GM04504 (cell line): ENCODE data around the gene QARS1.

Experiments used
- DNase-seq: peaks from one replicate; pipeline ENCODE4 v3.0.0-alpha.2; 2012; ENCODE audit warnings: low read depth

Gene QARS1

DNA sequence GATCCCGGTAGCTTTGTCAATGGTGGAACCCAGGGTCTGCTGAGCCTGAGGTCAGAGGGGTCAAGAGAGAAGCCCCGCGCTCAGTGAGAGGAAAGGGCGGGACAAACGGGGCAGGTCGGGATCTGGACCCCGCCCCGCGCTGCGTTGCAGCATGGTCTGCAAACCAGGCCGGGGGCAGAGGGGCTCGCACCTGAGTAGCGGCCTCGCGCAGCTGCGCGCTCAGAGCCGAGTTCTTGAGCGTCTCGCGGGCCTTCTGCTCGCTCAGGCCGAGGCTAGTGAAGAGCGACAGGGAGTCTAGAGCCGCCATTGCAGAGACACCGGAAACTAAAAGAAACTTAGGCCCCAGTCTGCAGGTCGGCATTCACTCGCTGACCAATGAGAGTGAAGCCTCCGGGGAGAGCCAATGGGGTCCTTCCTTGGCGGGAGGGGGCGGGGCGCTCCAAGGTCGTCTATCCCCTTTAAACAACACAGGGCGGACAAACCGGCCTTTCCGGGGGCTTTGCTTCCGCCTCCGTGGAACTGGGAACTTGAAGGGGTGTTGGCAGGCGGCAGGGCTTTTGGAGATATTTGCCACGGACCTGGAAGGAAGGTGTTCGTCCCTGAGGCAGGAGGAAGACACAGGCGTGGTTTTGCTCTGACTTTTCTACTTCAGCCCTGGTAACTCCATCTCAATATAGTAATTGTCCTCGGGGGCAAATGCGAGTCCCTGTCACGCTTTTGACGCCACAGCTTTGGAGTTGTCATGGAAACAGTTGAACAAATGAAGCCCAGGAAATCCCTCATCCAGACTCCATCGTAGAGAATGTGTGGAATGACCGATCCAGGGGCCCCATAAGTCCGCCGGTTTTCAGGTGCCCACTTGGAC, at the start of gene QARS1:
TSS of gene QARS1 (minus strand) at position 331 of the 865 bp plus-strand sequence. CDS start at position 307, 24 bp downstream.
- DNase-seq: peak; percentile 82

DNA sequence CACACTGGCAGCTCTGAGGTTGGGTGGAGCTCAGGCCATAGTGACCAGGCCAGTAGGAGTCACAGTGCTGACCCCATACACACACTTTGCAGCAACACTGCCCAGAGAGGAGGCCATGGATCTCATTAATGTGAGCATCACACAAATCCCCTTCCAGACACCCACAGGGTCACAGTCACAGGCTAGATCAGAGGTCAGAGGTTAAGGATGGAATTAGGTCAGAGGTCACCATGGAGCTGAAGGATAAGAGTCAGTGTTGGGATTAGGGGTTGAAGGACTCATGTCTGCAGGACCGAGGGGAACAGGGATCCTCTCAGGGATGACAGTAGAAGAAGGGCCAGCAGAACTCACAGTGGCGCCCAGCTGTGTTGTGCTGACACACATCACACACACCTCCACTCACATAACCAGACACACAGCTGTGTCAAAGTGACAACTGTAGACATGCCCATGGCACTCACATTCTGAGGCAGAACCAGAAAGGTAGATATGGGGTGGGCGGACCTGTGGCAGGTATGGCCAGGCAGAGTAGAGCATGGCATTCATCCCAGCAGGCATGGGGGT, 48.9 kb upstream of the QARS1 start:
- DNase-seq: no peak

DNA sequence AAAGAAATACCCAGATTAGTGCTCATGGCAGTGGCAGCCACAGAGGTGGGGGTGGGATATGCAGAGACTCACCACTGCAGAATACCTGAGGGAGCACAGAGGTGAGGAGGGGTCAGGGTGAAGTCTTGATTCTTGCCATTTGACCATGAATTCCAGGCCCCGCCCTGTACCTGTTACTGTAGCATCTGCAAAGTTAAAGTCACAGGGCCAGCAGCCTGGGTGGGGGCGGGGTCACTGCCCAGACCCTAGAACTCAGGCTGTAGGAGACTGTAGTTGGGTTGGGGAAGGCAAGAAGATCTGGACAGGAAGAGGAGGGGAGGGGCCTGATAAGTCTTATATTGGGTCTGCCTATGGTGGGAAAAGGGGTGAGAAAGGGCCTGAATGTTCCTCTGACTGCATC, 47.1 kb upstream of the QARS1 start:
- no peak for DNase-seq

DNA sequence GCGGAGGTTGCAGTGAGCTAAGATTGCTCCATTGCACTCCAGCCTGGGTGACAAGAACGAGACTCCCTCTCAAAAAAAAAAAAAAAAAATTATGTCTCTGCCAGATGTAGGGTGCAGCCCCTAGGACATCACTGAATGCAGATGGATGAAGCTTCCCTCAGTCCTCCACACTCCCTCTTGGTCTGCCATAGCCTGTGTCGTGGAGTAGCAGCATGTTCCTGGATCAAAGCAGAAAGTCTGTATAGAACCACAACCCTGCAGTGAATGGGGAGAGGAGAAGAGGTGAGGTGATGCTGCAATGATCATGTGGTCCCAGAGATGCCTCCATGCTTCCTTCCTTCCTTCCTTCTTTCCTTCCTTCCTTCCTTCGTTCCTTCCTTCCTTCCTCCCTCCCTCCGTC, 43.6 kb upstream of the QARS1 start:
- DNase-seq: no peak

DNA sequence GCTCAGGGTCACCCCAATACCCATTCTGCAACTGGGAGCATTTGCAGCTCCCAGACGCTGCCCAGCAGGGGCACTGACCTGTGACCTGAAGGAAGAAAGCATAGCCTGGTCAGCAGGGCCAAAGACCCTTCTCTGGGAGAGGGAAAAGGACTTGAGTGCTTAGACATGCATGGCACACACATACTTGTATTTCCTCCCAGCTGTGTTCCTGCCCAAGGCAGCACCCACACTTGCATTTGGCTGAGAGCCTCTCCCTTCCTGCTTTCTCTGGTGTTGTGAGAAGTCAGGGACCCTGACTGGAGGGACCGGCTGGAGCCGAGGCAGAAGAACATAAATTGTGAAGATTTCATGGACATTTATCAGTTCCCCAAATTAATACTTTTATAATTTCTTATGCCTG, 35.5 kb upstream of the QARS1 start:
- no peak for DNase-seq

DNA sequence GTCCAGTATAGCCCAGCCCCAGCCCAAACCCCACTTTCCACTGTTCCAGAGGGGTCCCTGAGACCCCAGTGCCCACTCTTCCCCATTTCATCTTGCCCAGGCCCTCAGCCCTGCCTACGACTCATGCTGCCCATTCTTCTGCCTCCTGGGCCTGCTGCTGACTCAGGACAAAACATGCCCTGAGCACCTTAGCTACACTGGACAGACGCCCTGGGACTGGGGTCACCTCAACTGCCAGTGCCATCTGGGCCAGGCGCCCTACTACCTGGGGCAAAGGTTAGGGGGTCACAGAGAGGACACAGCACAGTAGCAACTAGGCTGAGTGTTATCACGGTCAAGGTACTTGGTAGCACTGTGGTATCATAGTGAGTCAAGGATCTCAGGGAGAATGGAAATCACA, 30.9 kb upstream of the QARS1 start:
- no peak for DNase-seq

DNA sequence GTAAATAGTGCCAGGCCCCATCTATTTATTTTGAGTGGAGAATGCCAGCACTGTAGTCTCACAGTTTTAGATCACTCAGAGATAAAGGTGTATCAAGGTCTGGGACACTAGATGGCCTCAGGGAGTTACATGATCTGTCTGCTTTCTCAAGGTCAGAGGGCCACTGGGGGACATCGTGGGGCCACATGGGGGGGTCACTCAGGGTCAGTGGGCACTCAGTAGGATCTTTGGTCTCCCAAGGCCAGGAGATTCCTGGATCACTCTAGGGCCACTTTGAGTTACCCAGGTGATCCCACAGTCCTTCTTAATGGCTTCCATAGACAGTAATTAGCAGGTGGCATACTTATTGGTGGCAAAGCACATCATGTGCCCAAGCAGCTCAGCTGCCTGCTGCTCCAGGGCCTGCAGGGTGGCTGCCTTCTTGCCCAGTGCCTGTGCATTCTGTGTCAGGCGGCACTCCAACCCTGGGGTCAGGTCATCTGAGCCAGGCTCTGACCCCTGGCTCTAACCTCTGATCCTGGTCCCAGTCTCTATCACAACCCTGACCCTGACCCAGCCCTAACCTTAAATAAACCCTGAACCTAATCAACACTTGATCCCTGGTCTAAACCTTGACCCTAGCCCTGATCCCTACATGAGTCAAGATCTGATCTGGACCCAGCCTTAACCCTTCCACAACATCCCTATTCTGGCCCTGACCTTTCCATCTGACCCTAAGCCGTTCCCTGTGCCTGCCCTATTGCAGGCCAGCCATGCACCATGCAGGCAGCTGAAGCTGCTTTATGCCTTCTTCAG, 30.1 kb upstream of the QARS1 start:
- no peak for DNase-seq

DNA sequence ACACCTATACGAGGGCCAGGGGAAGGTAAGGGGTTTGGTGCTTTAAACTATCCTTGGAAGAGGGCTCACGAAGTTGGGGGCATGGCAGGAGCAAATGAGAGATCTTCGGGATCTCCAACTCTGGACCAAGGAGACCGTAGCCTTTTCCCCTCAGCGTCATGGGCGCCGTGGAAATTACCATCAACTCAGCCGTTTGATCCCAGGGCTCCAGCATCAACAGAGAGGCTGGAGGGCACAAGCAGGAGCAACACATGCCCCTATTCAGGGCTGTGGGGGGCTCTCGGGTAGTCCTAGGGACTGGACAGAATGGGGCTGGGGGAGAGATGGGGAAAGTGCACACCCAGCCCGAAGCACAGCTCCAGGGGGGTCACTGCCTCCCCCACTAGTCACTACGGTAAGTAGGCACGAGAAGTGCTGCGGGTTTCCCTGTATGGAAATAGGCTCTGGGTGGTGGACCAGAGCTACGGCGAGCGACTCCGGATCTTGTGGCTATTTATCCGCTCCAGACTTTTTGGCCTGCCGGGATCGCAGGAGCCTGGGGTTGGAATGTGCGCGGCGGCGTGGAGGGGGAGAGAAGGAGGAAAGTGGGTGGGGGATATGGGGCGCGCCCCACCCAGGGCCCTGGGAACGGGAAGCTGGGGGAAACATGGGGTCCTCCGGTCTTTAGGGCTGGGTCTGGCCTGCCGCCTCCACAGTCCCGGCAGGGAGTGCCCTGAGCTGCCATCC, 28.8 kb upstream of the QARS1 start:
- DNase-seq: peak; percentile 86

DNA sequence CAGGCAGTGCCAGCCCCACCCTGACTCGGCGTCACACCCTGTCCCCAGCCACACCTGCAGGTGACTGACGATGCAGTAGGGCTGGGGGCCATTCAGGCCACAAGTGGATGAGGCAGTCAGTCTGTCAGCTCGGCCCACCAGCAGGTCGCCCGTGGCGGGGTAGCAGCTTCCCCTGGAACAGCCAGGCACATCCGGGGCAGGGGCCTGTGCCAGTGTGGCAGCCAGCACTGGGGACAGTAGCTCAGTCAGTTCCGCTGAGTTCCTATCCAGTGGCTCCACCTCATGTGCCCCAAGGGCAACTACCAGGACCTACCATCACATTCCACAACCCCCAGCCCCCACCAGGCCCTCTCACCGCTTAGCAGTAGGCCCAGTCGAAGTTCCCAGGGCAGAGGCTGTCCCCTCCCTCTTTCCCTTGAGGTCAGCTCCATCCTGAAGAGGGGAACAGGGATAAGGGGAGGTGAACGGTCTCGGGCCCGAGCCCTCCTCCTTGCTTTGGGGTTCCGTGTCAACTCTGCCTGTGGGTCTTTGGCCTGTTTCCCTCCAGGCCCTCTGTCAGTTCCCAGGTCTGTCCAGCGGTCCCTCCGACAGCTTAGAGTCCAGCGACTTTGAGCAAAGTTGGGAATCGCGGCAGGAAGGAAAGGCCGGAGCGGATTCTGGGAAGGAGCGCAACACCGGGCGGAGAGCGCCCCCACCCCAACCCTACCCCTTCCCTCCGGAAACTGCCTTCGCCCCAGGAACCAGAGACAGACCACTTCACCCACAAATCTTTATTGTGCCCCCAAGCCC, 28.1 kb upstream of the QARS1 start, which contains the start of gene LAMB2:
TSS of gene LAMB2 (minus strand) at position 614 of the 789 bp plus-strand sequence. CDS start at position 431, 183 bp downstream.
- peak; percentile 73 for DNase-seq

DNA sequence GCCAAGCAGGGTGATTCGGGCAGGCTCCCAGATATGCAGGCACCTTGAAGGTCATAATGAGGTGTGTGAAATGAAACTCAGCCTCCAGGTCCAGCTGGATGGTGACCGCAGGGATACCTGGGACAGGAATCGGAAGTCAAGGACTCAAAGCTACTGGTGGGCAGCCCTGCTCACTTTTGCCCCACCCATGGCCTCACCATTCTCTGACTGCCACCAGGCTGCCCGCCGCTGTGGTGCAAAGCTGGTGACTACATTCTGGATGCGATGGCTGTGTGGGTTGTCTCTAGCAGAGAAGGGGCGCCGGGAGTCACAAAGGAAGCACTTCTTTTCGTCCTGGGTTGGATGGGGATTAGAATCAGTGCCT, 27.5 kb upstream of the QARS1 start:
- DNase-seq: no peak

DNA sequence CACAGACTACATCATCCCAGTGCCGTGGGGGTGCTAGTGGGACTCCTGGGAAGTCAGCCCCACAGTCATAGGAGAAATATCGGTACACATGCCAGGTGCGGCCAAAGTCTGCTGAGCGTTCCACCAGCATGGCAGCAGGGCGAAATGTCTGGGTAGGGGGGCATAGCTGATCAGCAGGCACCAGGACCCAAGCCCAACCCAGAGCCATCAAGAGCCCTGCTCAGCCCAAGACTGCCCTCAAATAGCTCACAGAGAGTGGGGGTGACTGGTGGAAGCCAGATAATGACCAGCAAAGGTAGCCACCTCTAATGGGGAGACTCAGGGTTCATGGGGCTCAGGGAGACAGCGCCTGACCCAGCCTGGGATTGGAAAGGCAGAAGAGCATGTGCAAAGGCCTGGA, 27.0 kb upstream of the QARS1 start:
- DNase-seq: no peak

DNA sequence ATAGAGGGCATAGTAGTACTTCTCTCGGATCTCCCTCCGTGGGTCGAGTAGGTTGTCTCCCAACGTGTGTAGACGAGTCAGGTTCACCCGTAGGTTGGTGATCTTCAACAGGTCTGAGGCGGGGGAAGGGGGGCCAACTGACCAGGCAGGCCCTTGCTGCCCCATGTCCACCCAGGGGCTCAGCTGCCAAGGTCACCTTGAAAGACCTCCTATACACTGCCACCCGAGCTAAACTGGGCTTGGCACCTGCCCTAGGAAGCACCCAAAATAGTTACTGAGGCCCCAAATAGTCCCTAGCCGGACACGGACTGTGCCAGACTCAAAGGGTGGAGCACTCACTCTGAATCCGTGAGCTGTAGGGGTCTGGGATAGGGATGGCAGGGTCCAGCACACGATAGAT, 26.5 kb upstream of the QARS1 start:
- DNase-seq: no peak

DNA sequence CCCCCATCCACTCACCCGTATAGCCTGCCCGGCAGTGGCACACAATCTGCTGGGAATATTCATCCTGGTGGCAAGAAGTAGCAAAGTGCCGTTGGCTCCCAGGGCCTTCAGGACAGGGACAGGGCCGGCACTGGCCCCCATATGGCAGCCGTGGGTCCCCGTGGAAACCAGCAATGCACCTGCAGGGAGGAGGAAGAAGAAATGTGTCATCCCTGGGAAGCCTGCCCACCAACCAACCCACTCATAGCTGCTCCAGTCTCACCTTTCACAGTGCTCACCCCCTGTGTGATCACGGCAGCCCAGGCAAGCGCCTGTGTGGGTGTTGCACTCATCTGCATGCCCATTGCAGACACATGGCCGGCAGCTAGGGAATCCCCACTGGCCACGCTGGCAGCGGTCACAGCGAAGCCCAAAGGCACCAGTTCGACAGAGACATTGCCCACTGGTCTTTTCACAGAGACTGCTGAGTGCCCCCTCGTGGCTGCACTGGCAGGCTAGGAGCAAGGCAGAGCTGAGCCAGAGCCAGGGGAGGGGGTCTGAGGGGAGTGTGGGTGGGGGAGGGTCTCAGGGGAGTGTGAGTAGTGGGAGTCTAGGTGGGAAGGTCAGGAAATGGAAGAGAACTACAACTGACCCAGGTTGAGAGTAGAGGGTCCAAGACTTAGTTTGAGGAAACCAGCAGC, 20.6 kb upstream of the QARS1 start:
- DNase-seq: no peak

DNA sequence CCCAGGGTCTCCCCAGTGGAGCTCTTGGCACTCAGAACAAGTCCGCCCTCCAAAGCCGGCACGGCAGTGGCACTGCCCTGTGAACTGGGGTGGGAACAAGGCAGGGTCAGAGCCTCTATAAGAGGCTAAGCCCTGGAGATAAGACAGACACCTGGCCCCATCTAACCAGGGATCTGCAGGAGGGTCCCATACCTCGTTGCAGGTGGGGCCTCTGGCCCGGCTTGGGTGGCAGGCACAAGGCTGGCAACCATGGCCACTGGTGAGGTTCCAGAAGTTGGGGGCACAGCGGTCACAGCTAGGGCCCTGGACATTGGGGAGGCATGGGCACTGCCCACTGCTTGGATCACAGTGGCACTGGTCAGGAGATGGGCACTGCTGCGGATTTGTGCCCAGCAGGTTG, 19.6 kb upstream of the QARS1 start:
- no peak for DNase-seq

DNA sequence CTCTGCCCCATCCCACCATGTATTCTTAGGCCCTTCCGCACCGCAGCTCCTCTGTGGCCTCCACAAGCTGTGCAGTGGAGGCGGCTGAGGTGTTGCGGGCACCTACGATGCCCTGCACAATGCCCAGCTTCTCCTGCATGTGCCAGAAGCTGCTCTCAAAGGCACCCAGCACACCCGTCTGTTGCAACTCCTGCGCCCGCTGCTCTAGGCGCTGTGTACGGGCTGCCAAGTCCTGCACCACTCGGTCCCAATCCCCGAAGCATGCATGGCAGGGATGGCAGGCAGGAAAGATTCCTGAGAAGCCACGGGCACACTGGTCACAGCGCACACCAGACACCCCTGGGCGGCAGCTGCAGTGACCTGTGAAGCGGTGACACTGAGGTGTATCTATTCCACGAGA, 19.1 kb upstream of the QARS1 start:
- no peak for DNase-seq

DNA sequence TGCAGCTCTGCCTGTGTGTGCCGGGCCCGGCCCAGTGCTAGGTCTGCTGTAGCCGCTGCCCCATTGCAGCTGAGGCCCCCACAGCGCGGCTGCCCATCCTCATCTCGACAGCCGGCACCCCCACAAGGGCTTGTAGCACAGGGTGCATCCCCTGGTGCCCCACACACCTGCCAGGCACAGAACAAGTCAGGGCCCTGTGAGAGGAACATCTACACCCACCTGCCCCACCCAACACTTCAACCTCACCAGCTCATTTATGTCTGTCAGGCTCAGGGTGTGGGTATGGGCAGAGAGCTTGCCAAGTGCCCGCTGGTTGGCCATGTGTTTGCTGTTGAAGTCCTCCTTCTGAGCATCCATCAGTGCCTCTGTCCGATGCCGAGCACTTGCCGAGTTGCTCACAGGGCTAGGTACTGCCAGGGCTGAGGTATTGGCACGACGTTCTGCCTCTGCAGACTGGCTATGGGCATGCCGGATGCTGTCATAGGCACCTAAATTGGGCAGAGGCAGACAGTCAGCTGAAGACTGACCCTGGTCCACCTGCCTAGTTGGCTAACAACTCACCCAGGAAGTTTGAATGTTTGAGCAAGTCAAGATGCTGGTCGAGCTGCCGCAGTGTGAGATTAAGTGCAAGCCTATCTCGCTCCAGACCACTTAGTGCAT, 18.5 kb upstream of the QARS1 start:
- DNase-seq: no peak

DNA sequence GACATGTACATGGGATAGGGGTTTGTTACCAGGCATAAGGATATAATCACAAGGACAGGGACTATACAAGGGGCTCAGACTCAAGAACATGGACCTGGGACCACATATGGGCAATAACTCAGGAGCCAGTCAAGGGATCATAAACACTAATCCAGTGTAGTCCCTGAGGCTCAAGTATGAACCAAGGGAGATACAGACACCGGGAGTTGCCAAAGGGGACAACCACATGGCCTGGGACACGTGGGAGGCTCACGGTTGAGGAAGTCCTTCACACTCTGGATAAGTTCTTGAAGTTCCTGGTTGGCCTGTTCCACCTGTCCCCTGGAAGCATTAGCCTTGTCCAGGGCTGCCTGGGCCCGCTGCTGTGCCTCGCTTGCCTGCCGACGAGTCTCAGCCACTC, 17.9 kb upstream of the QARS1 start:
- DNase-seq: no peak

DNA sequence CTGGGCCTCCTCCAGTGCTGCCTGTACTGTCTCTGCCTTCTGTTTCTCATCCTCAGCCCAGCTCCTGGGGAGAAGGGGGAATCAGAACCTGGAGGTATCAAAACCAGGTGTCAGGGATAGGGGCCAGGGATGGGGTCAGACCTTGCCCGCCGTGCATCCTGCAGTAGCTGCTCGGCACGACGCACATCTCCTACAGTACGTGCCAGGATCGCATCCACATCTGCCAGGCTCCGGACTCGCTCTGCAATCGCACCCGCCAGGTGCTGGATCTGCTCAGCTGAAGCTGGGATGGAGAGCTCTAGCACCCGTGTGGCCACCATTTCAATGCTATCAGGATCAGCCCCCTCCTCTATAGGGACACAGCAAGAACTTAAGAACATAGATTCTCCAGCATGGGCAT, 17.5 kb upstream of the QARS1 start:
- no peak for DNase-seq

DNA sequence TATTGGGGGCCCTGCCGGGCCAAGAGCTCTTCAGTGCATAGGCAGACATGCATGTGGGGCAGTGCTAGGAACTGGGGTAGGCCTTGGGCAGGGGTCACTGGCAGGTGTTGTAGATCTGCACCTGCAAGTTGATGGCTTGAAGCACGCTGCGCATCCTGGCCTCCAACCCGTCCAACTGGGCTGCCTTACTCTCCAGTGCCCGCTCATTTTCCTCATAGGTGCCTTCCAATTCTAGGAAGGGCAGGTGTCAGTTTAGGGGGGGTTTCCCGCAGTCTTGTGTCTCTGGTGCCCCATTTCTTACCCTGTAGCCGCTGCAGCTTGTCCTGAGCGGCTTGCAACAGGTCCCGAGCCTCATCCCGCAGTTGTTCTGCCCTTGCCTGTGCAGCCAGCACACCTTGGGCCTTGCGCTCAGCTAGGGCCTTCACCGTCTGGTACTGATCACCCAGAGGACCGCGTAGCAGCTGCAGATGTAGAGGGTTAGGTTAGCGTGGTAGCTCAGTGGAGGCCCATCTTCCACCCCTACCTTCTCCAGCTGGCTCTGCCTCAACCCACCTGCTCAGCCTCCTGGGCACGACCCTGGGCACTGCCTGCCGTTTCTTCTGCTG, 16.7 kb upstream of the QARS1 start:
- DNase-seq: no peak
